Keratinocyte (primary cell): ENCODE data around the gene ZIC5. TPM values are rescaled to one million over a fixed set of nuclear protein-coding genes. Genes with fewer than 3 reads are reported as not detected.

Source experiments
- DNase-seq: peaks from one replicate; pipeline ENCODE4 v3.0.0-alpha.2; 2011; ENCODE audit warnings: low read depth, missing footprints, low spot score
- FAIRE-seq: peaks from 2 replicates; lab custom pipeline; 2011; peaks lifted over from hg19 to GRCh38; lab: Jason Lieb, UNC
- H2AFZ ChIP-seq: 2 replicates; pipeline ENCODE4 v1.6.0; 2012; ENCODE audit warnings: low read length, control low read depth, inconsistent platforms; ENCODE audit not compliant: control insufficient read depth
- H3K27ac ChIP-seq: 2 replicates; pipeline ENCODE4 v1.5.1; 2011; ENCODE audit warnings: low read length; ENCODE audit not compliant: control insufficient read depth, insufficient read depth
- H3K27me3 ChIP-seq: 3 replicates; pipeline ENCODE4 v1.6.0; 2011; ENCODE audit warnings: low read length; ENCODE audit not compliant: control insufficient read depth, insufficient read depth; ENCODE audit errors: extremely low read depth
- H3K36me3 ChIP-seq, 2 experiments: 2 replicates in 1 of 2; 3 replicates in 1 of 2; pipeline ENCODE4 v1.5.1; 2011; ENCODE audit warnings: low read length in 2 of 2, mild to moderate bottlenecking in 1 of 2; ENCODE audit not compliant: control insufficient read depth in 2 of 2, insufficient read depth in 2 of 2; ENCODE audit errors: extremely low read depth in 1 of 2
- H3K4me1 ChIP-seq: 3 replicates; pipeline ENCODE4 v1.5.1; 2011; ENCODE audit warnings: low read length; ENCODE audit not compliant: control insufficient read depth, insufficient read depth; ENCODE audit errors: extremely low read depth
- H3K4me2 ChIP-seq: 3 replicates; pipeline ENCODE4 v1.6.0; 2011; ENCODE audit warnings: low read depth, low read length; ENCODE audit not compliant: control insufficient read depth, insufficient read depth; ENCODE audit errors: extremely low read depth
- H3K4me3 ChIP-seq, 3 experiments: fragments of 200-600 bp in 1 of 3; sonication (generic) in 1 of 3; 2 replicates in 2 of 3; 3 replicates in 1 of 3; pipeline ENCODE4 v1.5.1; 2011 to 2016; ENCODE audit warnings: low read length in 3 of 3, mild to moderate bottlenecking in 3 of 3, control low read depth in 2 of 3, inconsistent platforms in 1 of 3, low read depth in 1 of 3, mixed read lengths in 1 of 3, mixed run types in 1 of 3, moderate library complexity in 1 of 3; ENCODE audit not compliant: control insufficient read depth in 2 of 3, insufficient read depth in 2 of 3; ENCODE audit errors: extremely low read depth in 1 of 3
- H3K79me2 ChIP-seq: 2 replicates; pipeline ENCODE4 v1.6.0; 2012; ENCODE audit warnings: low read length; ENCODE audit not compliant: control insufficient read depth, insufficient read depth
- H3K9ac ChIP-seq: 3 replicates; pipeline ENCODE4 v1.6.0; 2011; ENCODE audit warnings: low read length; ENCODE audit not compliant: control insufficient read depth, insufficient read depth; ENCODE audit errors: extremely low read depth
- H3K9me1 ChIP-seq: 3 replicates; pipeline ENCODE4 v1.6.0; 2011; ENCODE audit warnings: low read length; ENCODE audit not compliant: control insufficient read depth, insufficient read depth; ENCODE audit errors: extremely low read depth
- H3K9me3 ChIP-seq: 2 replicates; pipeline ENCODE4 v1.5.1; 2012; ENCODE audit warnings: low read depth, low read length; ENCODE audit not compliant: control insufficient read depth
- H4K20me1 ChIP-seq: 3 replicates; pipeline ENCODE4 v1.6.0; 2011; ENCODE audit warnings: low read length; ENCODE audit not compliant: control insufficient read depth, insufficient read depth; ENCODE audit errors: extremely low read depth
- CTCF ChIP-seq, 3 experiments: IDR thresholded peaks in 1 of 3; conservative IDR thresholded peaks in 1 of 3; optimal IDR thresholded peaks in 1 of 3; 2 replicates in 2 of 3; 3 replicates in 1 of 3; pipeline versions ENCODE3 to v1.5.1; 2011; ENCODE audit warnings: low read length in 3 of 3, mild to moderate bottlenecking in 3 of 3, moderate library complexity in 2 of 3, control low read depth in 1 of 3, inconsistent platforms in 1 of 3; ENCODE audit not compliant: insufficient read depth in 2 of 3; ENCODE audit errors: extremely low read depth in 1 of 3
- EZH2 ChIP-seq: IDR thresholded peaks from one replicate; pipeline ENCODE4 v1.6.1; 2012; ENCODE audit warnings: inconsistent platforms, mild to moderate bottlenecking, low read length, moderate library complexity
- dilution Hi-C: fragments of 300-500 bp; cut with MboI; formaldehyde crosslinking; loops from one replicate; pipeline ENCODE4 v1.7.0; 2020; ENCODE audit warnings: low sequenced_read_pairs; ENCODE audit not compliant: extremely low pct_ligation_motif_present
- polyA plus RNA-seq, 5 experiments: library from polyadenylated mRNA; depleted of rRNA in 3 of 5; stranded (reverse) in 3 of 5; stranded (forward) in 1 of 5; unstranded in 1 of 5; fragments of >200 nt; gene quantifications; 1 replicate in 1 of 5; 2 replicates in 3 of 5; 3 replicates in 1 of 5; pipeline versions ENCODE4 v1.2.1 to v1.2.3, GENCODE V29; 2011 to 2012; ENCODE audit warnings: missing spikeins in 2 of 5, low read depth in 1 of 5, low replicate concordance in 1 of 5

ZIC5 gene
- polyA plus RNA-seq, 1 donor (not counting 4 experiments of a cell fraction or from before 2014, with no cell fraction given) = not detected

DNA sequence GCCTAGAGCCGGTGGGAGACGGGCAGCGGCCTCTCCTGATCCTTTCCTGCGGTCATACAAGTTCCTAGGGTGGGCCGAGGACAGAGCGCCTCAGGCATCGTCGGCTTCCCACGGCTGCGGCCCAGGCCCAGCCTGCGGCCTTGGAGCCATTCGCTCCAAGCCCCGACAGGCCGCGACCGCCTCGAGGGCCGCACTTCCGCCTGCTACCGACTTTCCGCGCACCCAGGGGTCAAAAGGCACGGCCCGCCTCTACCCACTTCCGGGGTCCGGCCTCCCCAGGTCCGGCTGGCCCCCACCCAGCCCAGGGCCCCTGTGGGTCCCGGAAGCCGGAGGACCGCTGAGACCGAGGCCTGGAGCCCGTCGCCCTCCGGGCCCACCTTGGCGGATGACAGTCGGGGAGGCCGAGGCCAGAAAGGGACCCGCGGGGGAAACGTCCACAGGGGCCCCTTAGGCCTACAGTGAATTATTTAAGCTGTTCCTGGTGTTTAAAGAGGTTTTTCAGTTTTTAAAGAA lies 26.2 kb upstream of the ZIC5 start:
- DNase-seq = no peak
- TF ChIP-seq CTCF (optimal IDR thresholded peaks at IDR 0.05 in 1 of 3, IDR thresholded peaks at IDR 0.05 in 1 of 3, conservative IDR thresholded peaks at IDR 0.05 in 1 of 3; ENCODE audit: extremely low read depth in 1 of 3, insufficient read depth in 2 of 3, low read length in 3 of 3) = no peak
- TF ChIP-seq EZH2 = no peak
- dilution Hi-C loops = no loop called here

GRCh38 chr13:99996381-99996973 lies 24.9 kb upstream of the ZIC5 start:
- no peak overlapping the region for H3K4me3 ChIP-seq
- H2AFZ ChIP-seq = no peak overlapping the region
- H3K79me2 ChIP-seq = no peaks in the 10 kb centered on the region
- H3K4me2 ChIP-seq = no peak overlapping the region
- peaks cover 76% of the 10 kb centered on the region for H3K27me3 ChIP-seq
- no peak for FAIRE-seq
- H4K20me1 ChIP-seq = peaks cover 11% of the 10 kb centered on the region
- no peak for DNase-seq
- no peaks in the 10 kb centered on the region for H3K9me1 ChIP-seq
- no peak overlapping the region for H3K27ac ChIP-seq
- no peak overlapping the region for H3K9ac ChIP-seq
- H3K36me3 ChIP-seq = no peaks in the 10 kb centered on the region
- H3K9me3 ChIP-seq = no peaks in the 10 kb centered on the region
- peak; percentile 9 for TF ChIP-seq EZH2
- TF ChIP-seq CTCF (optimal IDR thresholded peaks at IDR 0.05 in 1 of 3, IDR thresholded peaks at IDR 0.05 in 1 of 3, conservative IDR thresholded peaks at IDR 0.05 in 1 of 3; ENCODE audit: extremely low read depth in 1 of 3, insufficient read depth in 2 of 3, low read length in 3 of 3) = no peak
- dilution Hi-C loops = no loop called here
- H3K4me1 ChIP-seq = no peaks in the 10 kb centered on the region

More for the DNA sequence above, 26.2 kb upstream of the ZIC5 start:
- Histone ChIP-seq H3K4me1 (no peaks in the 10 kb centered on the region), H3K79me2 (no peaks in the 10 kb centered on the region), H3K9ac (no peak overlapping the region), H3K9me1 (no peaks in the 10 kb centered on the region), H3K27me3 (peaks cover 63% of the 10 kb centered on the region), H4K20me1 (peaks cover 2% of the 10 kb centered on the region), H3K36me3 (no peaks in the 10 kb centered on the region), H3K9me3 (no peaks in the 10 kb centered on the region), H3K27ac (no peak overlapping the region), H3K4me2 (no peak overlapping the region), H2AFZ (no peak overlapping the region), H3K4me3 (no peak overlapping the region)
- no peak for FAIRE-seq
